HS-27A (cell line): Measurements from ENCODE around the gene SKAP1.
"Not testable (repeated sequence)": the region's sequence is repeated elsewhere in the genome, so short reads cannot be mapped to it uniquely, and the experiment has no call there.

Experiments
- DNase-seq: peaks from one replicate; pipeline ENCODE4 v3.0.0-alpha.2; 2012; ENCODE audit warnings: low read depth, missing footprints

The SKAP1 gene

GRCh38 chr17:48282303-48282702 is 147.7 kb downstream of the SKAP1 start:
- no peak for DNase-seq

- no peak for DNase-seq
Observed at GRCh38 chr17:48278760-48279491, 151.1 kb downstream of the SKAP1 start.

DNA sequence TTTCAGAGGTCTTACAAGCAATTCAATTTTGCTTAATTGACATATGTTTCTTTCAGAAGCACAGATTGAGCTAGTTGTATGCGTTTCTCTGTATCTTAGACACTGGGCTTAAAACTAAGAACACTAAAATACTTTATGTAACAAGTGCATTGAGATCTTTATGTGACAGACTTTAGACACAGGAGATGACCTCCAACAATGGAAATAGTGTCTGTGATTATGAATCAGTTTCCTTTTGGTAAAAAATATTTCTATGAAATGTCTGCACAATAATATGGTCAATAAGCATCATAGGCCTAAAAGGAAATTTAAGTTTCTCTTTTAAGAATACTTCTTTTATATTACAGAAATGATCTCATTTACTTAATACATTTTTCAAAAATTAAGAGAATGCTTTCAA is 153.2 kb downstream of the SKAP1 start:
- no peak for DNase-seq

DNA sequence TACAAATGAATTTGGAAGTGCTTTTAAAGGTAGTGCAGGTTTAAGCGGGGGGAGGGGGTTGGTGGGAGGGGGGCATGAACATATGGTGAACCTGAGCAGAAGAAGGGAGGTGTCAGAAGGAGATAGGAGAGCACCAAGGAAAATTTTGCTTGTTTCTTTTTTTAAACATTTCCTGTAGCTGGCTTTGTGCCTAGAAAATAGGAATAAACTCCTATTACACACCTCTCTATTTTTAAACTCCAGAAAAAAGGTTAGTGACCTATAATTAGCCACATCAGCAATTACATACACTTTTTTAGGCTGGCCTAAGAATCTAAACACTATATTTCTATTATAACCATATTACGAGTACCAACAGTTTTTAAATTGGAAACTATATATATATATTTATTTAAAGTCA is 159.1 kb downstream of the SKAP1 start:
- no peak for DNase-seq

- DNase-seq = no peak
Observed at GRCh38 chr17:48269209-48269608, 160.8 kb downstream of the SKAP1 start.

GRCh38 chr17:48263731-48264035 is 166.3 kb downstream of the SKAP1 start:
- DNase-seq = no peak

DNA sequence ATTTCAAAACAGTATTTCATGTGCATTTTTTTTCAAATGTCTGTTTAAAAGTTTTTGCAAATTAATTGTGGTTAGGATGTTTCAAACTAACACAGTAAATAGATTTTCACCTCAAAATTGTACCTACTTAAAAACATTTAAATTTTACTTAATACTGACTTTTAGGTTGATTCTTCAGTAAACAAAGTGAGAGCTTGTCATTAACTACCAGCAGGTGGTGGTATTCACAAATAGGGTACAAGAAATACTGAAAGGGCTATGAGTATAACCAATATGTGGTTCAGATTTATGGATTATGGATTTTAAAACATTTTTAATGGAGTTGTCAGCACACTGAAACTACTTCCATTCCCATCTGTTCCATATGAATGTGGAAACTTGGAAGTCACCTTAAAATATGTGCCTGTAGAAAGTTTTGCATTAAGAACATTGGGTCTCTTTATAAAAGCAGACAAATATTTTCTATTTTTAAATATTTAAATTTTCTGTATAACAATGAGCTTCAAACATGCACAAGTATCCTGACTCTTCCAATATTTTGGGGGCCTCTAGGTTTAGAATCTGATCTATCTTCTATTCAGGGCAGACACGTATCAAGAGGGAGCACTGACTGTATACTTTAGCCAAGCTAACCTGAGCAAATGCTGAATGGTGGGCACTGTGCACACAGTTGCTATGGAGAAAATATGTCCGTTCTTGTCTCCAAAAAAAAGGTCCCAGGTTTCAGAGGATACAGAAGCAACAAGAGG is 166.9 kb downstream of the SKAP1 start:
- DNase-seq = no peak

DNA sequence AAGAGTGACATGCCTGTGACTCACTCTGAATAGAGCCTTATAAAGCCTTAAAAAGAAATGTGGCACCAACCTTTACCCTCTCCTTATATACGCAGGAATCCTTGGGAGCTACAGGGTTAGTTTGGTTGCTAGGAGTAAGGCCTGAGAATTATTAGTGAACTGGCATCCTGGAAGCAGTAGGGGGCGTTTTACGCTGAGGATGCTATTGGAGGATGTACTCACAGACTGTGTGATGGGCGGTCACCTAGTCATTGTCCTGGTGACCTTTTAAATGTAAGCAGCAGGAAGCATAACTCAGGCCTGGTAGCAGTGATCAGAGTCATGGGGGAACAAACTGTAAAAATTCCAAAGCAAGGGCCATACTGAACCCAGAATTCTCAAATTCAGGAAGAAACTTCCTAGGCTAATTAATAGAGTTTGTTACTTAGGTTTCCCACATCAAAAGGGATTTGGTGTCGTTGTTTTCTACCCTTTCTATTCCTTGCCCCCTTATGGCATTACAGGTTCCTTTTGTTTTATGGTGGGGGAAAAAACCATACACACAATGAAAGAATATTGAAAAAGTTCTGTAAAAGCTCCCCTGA is 168.6 kb downstream of the SKAP1 start:
- no peak for DNase-seq

GRCh38 chr17:48259694-48260291 is 170.2 kb downstream of the SKAP1 start:
- DNase-seq = no peak

- no peak for DNase-seq
Observed at GRCh38 chr17:48258331-48258730, 171.7 kb downstream of the SKAP1 start.

DNA sequence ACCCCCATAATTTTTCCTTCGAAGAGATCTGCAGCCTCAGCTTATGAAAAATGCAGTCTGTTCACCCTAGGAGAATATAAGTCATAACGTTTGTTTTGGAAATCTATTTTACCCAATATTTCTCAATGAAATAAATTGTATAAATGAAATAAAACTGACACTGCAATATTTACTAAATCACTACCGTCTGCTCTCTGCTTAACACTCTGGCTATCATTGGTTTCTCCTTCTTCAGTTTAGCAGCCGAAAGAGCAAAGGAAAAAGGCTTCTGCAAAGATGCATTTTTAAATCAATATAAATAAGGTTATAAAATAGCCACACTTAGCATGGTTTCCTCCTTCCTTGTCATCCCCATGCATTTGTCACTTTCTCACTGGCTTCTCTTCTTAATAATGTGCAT is 174.3 kb downstream of the SKAP1 start:
- no peak for DNase-seq

- no peak for DNase-seq
Observed at GRCh38 chr17:48254896-48255295, 175.1 kb downstream of the SKAP1 start.

GRCh38 chr17:48253975-48254374 is 176.0 kb downstream of the SKAP1 start:
- DNase-seq = no peak

GRCh38 chr17:48251950-48252349 is 178.1 kb downstream of the SKAP1 start:
- no peak for DNase-seq

GRCh38 chr17:48250949-48251348 is 179.1 kb downstream of the SKAP1 start:
- DNase-seq = no peak

DNA sequence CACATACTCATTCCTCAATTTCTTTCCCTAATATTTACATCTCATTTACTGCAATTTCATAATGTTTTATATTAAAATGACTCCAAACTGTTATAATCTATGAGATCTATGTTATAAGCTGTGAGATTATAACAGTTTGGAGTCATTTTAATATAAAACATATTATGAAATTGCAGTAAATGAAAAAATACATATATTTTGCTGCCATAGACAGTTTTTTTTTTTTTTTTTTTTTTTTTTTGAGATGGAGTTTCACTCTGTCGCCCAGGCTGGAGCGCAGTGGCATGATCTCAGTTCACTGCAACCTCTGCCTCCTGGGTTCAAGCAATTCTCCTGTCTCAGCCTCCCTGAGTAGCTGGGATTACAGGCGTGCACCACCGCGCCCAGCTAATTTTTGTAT is 180.0 kb downstream of the SKAP1 start:
- DNase-seq = not testable (repeated sequence)

DNA sequence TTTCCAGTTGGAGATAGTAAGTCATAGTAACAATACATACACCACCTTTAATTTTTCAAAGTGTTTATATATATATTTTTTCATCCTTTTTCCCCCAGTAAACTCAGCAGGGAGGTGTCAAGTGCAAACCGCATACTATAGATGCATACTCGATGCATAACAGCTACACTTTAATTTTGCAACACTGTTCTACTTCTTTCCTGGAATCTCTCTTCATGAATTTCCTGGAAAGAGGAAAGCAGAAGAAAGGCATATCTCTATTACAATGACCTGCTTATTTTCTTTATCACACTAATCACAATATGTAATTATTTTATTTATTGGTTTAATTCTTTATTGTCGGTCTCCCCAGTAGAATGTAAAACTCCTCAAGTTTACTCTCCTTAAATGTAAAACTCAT is 182.4 kb downstream of the SKAP1 start:
- DNase-seq = no peak

GRCh38 chr17:48247038-48247437 is 183.0 kb downstream of the SKAP1 start:
- DNase-seq = no peak

DNA sequence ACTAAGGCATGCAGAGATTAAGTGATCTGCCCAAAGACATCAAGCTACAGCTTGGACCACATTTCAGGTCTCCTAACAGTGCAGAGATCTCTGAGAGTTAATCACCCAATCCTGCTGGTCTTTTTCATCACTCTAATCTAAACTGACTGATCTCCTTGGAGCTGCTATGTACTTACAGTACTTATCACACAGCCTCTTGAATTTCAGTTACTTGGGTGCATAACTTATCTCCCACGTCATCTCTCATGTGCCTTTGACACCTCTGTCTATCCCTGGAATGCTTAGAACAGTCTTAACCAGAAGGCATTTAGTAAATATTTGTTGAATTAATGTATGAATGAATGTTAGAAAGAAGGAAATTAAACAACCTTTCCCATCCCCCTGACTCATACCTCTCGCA is 183.4 kb downstream of the SKAP1 start:
- peak; percentile 82 for DNase-seq

- DNase-seq = not testable (repeated sequence)
Observed at GRCh38 chr17:48245465-48246033, 184.5 kb downstream of the SKAP1 start.

DNA sequence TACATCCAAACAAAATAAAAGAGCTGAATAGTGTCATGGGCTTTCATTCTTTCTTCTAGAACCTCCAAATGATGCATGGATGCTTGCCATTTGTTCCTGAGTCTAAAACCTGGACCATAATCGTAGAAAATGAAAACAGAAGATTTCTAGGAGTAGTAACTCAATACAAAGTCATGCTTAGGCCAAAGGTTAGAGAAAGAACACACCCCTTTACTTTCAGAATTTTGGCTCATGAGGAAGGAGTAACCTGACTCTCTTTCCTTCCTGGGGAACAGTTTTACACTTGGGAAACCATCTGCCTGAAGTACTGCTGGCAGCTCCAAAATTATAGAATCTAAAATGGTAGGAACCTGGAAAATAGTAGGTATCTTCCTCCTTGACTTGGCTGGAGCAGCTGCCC is 185.2 kb downstream of the SKAP1 start:
- DNase-seq = no peak

GRCh38 chr17:48244121-48244711 is 185.8 kb downstream of the SKAP1 start:
- no peak for DNase-seq
